K562 (cell line): ENCODE measurements around the gene THSD8. TPM values are rescaled to one million over a fixed set of nuclear protein-coding genes. Genes with fewer than 3 reads are reported as not detected.
A peak's percentile ranks its signal among the peaks of the same experiment; 100 is the strongest.

Experiments
- CBX2 ChIP-seq: fragments of 200-600 bp; sonication (generic); IDR thresholded peaks from one replicate; pipeline ENCODE4 v1.6.1; 2012; ENCODE audit warnings: mild to moderate bottlenecking, low read length, inconsistent platforms; ENCODE audit not compliant: insufficient read depth, poor library complexity, severe bottlenecking
- CBX5 ChIP-seq: IDR thresholded peaks from 2 replicates; pipeline ENCODE4 v1.6.1; 2014; ENCODE audit warnings: low read depth, borderline replicate concordance
- CREB3 ChIP-seq: fragments of 450-650 bp; conservative IDR thresholded peaks from 2 replicates; pipeline ENCODE4 v1.6.1; 2016; ENCODE audit warnings: missing genetic modification characterization, low read depth, mild to moderate bottlenecking, missing compliant biosample characterization, moderate library complexity
- CTBP1 ChIP-seq: fragments of 450-650 bp; IDR thresholded peaks from 2 replicates; pipeline ENCODE4 v1.6.1; 2016; ENCODE audit warnings: borderline replicate concordance
- ERF ChIP-seq: fragments of 450-650 bp; formaldehyde crosslinking; IDR thresholded peaks from 2 replicates; pipeline ENCODE4 v1.4.0; 2020; ENCODE audit warnings: mild to moderate bottlenecking, mixed read lengths
- FUS ChIP-seq: fragments of 200-400 bp; formaldehyde crosslinking; optimal IDR thresholded peaks from 2 replicates; pipeline ENCODE3; 2017; ENCODE audit warnings: low read depth, low read length
- HDAC2 ChIP-seq: fragments of 450-650 bp; IDR thresholded peaks from 2 replicates; pipeline ENCODE4 v1.6.1; 2016; ENCODE audit warnings: mild to moderate bottlenecking
- MCM5 ChIP-seq: fragments of 450-650 bp; IDR thresholded peaks from 2 replicates; pipeline ENCODE4 v1.6.1; 2016; ENCODE audit warnings: low read depth
- MTA2 ChIP-seq: fragments of 450-650 bp; IDR thresholded peaks from 2 replicates; pipeline ENCODE4 v1.6.1; 2016; ENCODE audit warnings: low read depth
- NFRKB ChIP-seq: fragments of 450-650 bp; IDR thresholded peaks from 2 replicates; pipeline ENCODE4 v1.6.1; 2016; ENCODE audit warnings: low read depth
- NR2C1 ChIP-seq, 2 experiments: fragments of 450-650 bp; IDR thresholded peaks; 2 replicates each; pipeline ENCODE4 v1.6.1; 2017; ENCODE audit warnings: mild to moderate bottlenecking in 2 of 2, antibody characterized with exemption in 1 of 2, inconsistent platforms in 1 of 2, missing compliant biosample characterization in 1 of 2, missing genetic modification characterization in 1 of 2
- PRDM10 ChIP-seq: fragments of 450-650 bp; IDR thresholded peaks from 2 replicates; pipeline ENCODE4 v1.6.1; 2018; ENCODE audit not compliant: partially characterized antibody
- RCOR1 ChIP-seq, 2 experiments: IDR thresholded peaks; 2 replicates each; pipeline ENCODE4 v1.6.1; 2012; ENCODE audit warnings: low read depth in 2 of 2, low read length in 2 of 2, borderline replicate concordance in 1 of 2, improper control_type of control experiment in 1 of 2
- SLC30A9 ChIP-seq: fragments of 250-450 bp; sonication (Bioruptor Pico); IDR thresholded peaks from 2 replicates; pipeline ENCODE4 v1.8.0; 2022; ENCODE audit warnings: mild to moderate bottlenecking, moderate library complexity
- THRA ChIP-seq: fragments of 450-650 bp; IDR thresholded peaks from 2 replicates; pipeline ENCODE4 v1.6.1; 2017; ENCODE audit warnings: mild to moderate bottlenecking, moderate library complexity
- U2AF2 ChIP-seq: fragments of 200-400 bp; formaldehyde crosslinking; optimal IDR thresholded peaks from 2 replicates; pipeline ENCODE3; 2017; ENCODE audit warnings: low read depth, mild to moderate bottlenecking, low read length
- ZFX ChIP-seq: sonication (generic); formaldehyde crosslinking; IDR thresholded peaks from 2 replicates; pipeline ENCODE4 v1.8.0; 2022; ENCODE audit warnings: mild to moderate bottlenecking, missing genetic modification reagents, moderate library complexity
- ZKSCAN8 ChIP-seq: fragments of 200-800 bp; sonication (Bioruptor generic); IDR thresholded peaks from 2 replicates; pipeline ENCODE4 v1.6.1; 2016; ENCODE audit warnings: missing genetic modification characterization, missing compliant biosample characterization
- ZNF140 ChIP-seq: fragments of 250-450 bp; sonication (Bioruptor Pico); IDR thresholded peaks from 2 replicates; pipeline ENCODE4 v1.8.0; 2021; ENCODE audit warnings: moderate library complexity, mild to moderate bottlenecking, inconsistent platforms
- ZNF311 ChIP-seq: fragments of 250-450 bp; sonication (Bioruptor Pico); IDR thresholded peaks from 2 replicates; pipeline ENCODE4 v1.4.0; 2020; ENCODE audit warnings: mild to moderate bottlenecking, moderate library complexity
- ZNF512 ChIP-seq: IDR thresholded peaks from 2 replicates; pipeline ENCODE4 v1.6.1; 2016; ENCODE audit warnings: missing genetic modification characterization, missing compliant biosample characterization
- ZNF707 ChIP-seq: fragments of 250-450 bp; sonication (Bioruptor Pico); conservative IDR thresholded peaks from 2 replicates; pipeline ENCODE4 v1.8.0; 2022; ENCODE audit warnings: inconsistent platforms, mild to moderate bottlenecking, moderate library complexity
- polyA plus RNA-seq, 8 experiments: library from polyadenylated mRNA; depleted of rRNA in 4 of 8; stranded (reverse) in 5 of 8; unstranded in 3 of 8; fragments of >200 nt; fragmentation: Nextera tagmentation in 2 of 8; fragmentation: Illumina TruSeq in 1 of 8; extraction: Ambion mirVana in 2 of 8; extraction: Trizol in 1 of 8; gene quantifications; 2 replicates each; pipeline versions ENCODE4 v1.2.1 to v1.2.3, GENCODE V29; 2011 to 2014; ENCODE audit warnings: inconsistent platforms in 1 of 8, missing spikeins in 1 of 8
- total RNA-seq, 7 experiments: library from RNA; depleted of rRNA in 6 of 7; stranded (reverse); fragments of >200 nt in 6 of 7; fragmentation: Illumina TruSeq in 2 of 7; extraction: Trizol in 2 of 7; gene quantifications; 2 replicates each; pipeline versions ENCODE4 v1.2.1 to v1.2.3, GENCODE V29; 2011 to 2021; ENCODE audit warnings: low replicate concordance in 1 of 7

THSD8 gene
- total and polyA plus RNA-seq, 9 of the 15 experiments (the other 6 are each of a cell fraction or from before 2014, with no cell fraction given): 8.4 to 42.4 (median 19.9) TPM; not detected in 2

- peak; percentile 88 for TF ChIP-seq CTBP1
- TF ChIP-seq ZNF140 (CRISPR knock-in tag): no peak
- TF ChIP-seq FUS: no peak
- no peak for TF ChIP-seq ZNF512 (tag)
- TF ChIP-seq ZFX (CRISPR knock-in tag): peak; percentile 55; the same call in 1 of the 2 replicates
- TF ChIP-seq CBX5: no peak
- no peak for TF ChIP-seq MCM5
- TF ChIP-seq NFRKB: no peak
- no peak for TF ChIP-seq CBX2
- TF ChIP-seq NR2C1 (IDR thresholded peaks at IDR 0.05): no peak
- TF ChIP-seq NR2C1 (tag; IDR thresholded peaks at IDR 0.05): no peak
- TF ChIP-seq CREB3 (tag): no peak
- no peak for TF ChIP-seq ZNF311
- no peak for TF ChIP-seq THRA
- TF ChIP-seq MTA2: no peak
- TF ChIP-seq PRDM10: peak; percentile 23
- no peak for TF ChIP-seq HDAC2
- no peak for TF ChIP-seq U2AF2
- no peak for TF ChIP-seq SLC30A9 (CRISPR knock-in tag)
- no peak for TF ChIP-seq ERF (CRISPR knock-in tag)
- no peak for TF ChIP-seq ZNF707
- TF ChIP-seq ZKSCAN8 (CRISPR knock-in tag): no peak
- peak; percentile 28 to 81; a peak in 3 of 4 replicates for TF ChIP-seq RCOR1 (IDR thresholded peaks at IDR 0.05; ENCODE audit: borderline replicate concordance in 1 of 2, low read depth in 2 of 2, low read length in 2 of 2)
These were observed 44.2 kb upstream of the THSD8 start (continued) for GRCh38 chr19:12757544-12758274.
